ENCODE results near the gene KMO.

DNA sequence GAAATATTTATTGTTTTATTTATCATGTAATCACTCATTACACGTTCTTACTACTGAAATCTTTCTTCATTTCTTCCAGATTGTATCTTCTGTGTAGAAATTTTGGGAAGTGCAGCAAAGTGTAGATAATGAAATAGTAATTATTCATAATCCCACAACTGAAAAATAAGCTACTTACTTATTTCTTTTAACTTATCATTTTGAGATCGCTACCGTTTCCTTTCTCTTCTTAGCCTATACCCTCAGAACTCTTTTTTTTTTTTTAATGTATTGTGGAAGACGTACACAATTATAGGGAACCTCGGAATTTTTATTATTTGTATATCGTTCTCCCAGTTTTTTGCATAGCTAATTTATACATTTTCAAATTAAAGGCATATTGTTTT lies 12.1 kb upstream of the KMO start:
- TF ChIP-seq EZH2 (IDR thresholded peaks at IDR 0.05; ENCODE audit: insufficient read depth, poor library complexity, severe bottlenecking) (no peak), EZH2phosphoT487 (IDR thresholded peaks at IDR 0.05; ENCODE audit: insufficient read depth, low read depth) (no peak)
